Measurements from ENCODE around the gene DDX41.
A peak's percentile ranks its signal among the peaks of the same experiment; 100 is the strongest.

Gene DDX41

DNA sequence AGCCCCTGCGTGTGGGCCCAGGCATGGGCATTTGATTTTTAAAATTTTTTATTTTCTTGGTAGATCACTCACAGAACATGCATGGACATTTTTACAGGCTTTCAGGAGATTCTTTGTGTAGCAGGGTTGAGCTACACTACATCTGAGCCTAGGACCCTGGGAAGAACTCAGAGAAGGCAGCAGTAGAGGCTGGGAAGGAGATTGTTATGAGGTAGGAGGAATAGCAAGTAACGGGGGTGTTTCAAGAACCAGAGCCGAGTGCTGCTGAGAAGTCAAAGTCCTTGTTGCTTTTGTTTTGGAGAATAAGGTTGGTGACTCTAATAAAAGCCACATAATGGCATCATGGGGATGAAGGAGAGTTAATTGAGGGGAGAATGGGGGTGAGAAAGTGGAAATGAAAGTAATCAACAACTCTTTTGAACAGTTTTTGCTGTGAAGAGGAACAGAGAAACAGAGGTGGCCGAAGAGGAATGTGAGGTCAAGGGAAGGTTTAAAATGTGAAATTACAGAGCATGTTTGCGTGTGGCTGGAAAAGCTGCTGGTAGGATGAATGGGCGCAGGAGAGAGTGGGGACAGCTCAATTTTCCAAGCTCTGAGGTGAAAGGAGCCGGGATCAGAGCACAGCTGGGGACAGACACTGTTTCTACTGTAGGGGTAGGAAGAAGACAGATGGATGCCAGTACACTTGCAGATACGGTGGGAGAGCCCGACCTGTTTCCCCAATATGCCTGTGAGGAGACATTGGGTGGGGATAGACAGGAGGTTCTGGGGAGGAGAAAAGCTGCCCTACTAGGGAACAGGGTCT lies 14.7 kb downstream of the DDX41 start:
- TF ChIP-seq, protein P1, sequence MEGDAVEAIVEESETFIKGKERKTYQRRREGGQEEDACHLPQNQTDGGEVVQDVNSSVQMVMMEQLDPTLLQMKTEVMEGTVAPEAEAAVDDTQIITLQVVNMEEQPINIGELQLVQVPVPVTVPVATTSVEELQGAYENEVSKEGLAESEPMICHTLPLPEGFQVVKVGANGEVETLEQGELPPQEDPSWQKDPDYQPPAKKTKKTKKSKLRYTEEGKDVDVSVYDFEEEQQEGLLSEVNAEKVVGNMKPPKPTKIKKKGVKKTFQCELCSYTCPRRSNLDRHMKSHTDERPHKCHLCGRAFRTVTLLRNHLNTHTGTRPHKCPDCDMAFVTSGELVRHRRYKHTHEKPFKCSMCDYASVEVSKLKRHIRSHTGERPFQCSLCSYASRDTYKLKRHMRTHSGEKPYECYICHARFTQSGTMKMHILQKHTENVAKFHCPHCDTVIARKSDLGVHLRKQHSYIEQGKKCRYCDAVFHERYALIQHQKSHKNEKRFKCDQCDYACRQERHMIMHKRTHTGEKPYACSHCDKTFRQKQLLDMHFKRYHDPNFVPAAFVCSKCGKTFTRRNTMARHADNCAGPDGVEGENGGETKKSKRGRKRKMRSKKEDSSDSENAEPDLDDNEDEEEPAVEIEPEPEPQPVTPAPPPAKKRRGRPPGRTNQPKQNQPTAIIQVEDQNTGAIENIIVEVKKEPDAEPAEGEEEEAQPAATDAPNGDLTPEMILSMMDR (IDR thresholded peaks at IDR 0.05; ENCODE audit: low read depth, low read length): no peak
- DNase-seq (ENCODE audit: extremely low read depth, low read depth): no peak

DNA sequence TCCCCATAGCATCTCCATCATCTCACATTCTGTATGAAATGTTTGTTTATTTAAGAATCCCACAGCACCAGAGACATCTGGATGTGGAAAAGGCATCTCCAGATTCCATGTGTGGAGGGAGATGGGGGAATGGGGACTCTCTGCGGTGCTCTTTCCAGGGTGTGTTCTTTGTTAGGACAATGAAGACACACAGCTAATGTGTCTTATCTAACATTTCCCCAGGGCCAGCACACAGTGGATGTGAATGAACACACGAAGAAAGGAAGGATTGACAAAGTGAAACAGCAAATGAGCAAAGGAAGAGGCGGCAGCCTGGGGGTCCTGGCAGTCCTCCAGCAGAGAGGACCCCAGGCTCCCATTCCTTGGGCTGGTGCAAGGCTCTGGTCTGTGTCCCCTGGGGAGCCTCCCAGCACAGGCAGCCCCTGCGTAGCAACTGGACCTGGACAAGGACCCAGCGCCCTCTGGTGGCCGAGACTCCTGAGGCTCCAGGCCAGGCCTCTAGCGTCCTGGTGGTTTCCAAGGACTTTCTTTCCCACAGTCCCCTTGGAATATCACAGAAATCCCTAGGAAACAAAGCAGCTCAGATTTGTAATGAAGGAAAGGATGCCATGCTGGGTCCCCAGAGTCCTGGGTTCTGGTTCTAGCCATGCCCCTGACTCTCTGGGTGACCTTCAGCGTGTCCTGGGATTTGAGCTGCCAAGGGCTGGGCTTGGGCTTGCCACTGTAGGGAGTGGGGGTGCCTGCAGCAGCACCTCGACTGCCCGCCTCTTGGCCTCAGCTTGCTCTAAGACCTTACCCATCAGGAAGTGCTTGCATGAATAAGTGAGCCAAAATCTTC lies 15.9 kb downstream of the DDX41 start:
- no peak for DNase-seq (ENCODE audit: extremely low read depth, low read depth)
- TF ChIP-seq, protein P1 (IDR thresholded peaks at IDR 0.05; ENCODE audit: low read depth, low read length): peak; percentile 98

DNA sequence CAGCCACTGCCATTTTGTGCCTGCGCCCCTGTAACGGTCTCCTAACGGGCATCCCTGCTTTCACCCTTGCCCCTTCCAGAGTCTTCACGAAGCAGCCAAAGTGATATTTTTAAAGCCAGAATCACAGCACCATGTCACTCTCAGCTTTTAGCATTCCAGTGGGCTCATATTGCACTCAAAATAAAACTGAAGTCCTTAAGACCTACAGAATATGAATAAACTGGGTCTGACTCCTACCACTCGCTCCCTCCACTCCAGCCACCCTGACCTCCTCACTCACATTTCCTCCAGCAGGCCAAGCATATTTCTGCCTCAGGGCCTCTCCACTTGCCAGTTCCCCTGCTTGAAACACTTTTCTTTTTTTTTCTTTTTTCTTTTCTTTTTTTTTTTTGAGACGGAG lies 16.9 kb downstream of the DDX41 start:
- TF ChIP-seq, protein P1 (IDR thresholded peaks at IDR 0.05; ENCODE audit: low read depth, low read length): no peak

DNA sequence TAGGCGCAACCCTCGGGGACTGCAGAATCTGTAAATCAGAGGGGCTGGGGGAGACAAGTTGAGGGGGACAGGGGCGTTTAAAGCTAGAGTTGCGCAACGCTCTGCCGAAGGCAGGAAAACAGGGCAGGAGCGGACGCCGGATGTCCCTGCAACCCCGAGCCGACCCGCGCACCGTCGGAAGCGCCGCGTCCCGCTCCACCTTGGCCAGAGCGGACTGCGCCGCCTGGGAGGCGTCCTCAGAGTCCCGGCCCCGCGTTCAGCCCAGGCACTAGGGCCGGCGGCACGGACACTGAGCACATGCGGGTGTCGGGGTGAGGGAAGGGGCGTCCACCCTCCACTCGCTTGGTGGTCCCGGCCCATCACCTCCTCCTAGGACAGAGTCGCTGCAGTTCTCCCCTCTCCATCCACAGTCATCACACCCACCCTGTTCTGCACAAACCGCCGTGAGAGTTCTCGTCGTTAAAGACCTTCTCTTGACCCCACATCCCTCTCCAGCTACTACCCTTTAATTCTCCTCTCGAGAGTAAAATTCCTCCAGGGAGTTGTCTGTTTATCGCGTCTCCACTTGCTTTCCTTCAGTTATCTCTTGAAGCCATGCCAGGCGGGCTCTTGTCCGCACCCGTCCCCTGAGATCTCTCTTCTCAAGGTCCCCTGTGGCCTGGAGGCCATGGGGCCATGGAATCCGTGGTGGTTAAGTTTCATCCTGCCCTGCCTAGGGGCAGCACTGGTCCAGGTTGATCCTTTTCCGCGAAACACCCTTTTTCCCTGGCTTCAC lies 18.6 kb downstream of the DDX41 start:
- no peak for DNase-seq (ENCODE audit: extremely low read depth, low read depth)
- TF ChIP-seq, protein P1 (IDR thresholded peaks at IDR 0.05; ENCODE audit: low read depth, low read length): no peak

More for the DNA sequence above, 16.9 kb downstream of the DDX41 start:
- no peak for DNase-seq (ENCODE audit: extremely low read depth, low read depth)

DNA sequence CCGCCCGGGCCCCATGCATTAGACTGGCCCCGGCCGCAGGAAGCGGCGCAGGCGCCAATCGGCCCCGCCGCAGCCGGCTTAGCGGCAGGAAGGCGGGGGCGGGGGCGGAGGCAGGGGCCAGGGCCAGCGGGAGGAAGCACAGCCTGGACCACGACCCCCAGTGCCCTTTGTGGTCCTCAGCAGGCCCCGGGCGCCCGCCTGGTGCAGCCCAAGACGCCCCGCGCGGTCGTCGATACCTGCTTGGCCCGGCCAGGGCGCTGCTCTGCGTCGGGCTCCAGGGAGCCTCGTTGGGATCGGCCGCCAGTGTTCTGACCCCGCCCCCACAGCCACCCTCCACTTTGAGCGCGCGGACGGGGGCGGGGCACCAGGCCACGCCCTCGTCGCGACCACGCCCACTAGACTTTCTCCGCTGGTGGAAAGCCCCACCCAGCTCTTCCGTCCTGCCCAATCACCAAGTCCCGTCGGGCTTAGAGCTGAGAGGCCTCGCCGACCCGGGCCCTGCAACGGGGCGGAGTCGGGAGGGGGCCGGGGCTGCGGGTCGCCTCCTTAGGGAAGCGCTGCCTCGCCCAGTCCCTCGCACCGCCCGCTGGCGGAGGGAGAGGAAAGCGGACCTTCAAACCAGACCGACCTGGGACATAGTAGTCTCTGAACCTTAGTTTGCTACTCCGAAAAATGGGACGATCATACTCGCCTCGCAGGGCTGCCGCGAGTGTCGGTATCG lies 19.3 kb downstream of the DDX41 start, which contains the start of gene PDLIM7:
TSS of gene PDLIM7 (minus strand) at position 313 of the 721 bp plus-strand sequence. CDS start 1,092 bp downstream, outside the sequence.
- TF ChIP-seq, protein P1 (IDR thresholded peaks at IDR 0.05; ENCODE audit: low read depth, low read length): peak; percentile 10
- peak; percentile 95 for DNase-seq (ENCODE audit: extremely low read depth, low read depth)

DNA sequence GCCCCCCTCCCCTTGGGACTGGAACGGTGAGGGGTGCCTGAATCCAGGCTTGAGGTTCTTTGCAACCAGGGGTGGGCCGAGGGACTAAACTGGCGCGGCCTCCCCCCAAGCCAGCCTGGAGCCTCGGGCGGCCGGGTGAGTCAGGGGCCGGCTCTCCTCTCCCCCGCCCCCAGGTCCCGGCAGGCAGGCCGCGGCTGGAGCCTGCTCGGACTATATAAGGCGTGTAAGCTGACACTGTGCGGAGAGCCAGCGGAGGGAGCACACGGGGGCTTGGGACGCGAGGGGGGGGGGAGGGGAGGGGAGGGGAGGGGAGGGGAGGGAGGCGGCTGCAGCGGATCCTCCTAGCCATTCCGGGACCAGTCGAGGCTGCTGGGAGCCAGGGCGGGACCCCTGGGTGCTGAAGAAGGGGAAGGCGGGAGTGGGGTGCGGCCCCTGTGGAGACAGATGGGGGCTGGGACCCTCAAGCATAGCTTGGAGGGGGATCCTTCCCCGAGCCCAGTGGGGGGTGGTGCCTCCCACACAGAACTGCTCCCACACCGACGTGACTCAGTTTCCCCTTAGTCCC lies 20.0 kb downstream of the DDX41 start:
- peak; percentile 91 for DNase-seq (ENCODE audit: extremely low read depth, low read depth)
- TF ChIP-seq, protein P1 (IDR thresholded peaks at IDR 0.05; ENCODE audit: low read depth, low read length): no peak
